IMR-90 (cell line): ENCODE data around the gene WWP2. TPM values are rescaled to one million over a fixed set of nuclear protein-coding genes. Genes with fewer than 3 reads are reported as not detected.

Source experiments
- ATAC-seq: fragments of 200-7000 bp; cut with Tn5 transposase; 2 replicates; pipeline ENCODE4 v1.9.1; 2020; ENCODE audit warnings: low read depth, mild to moderate bottlenecking, moderate library complexity
- BruUV-seq: library from RNA; stranded (reverse); fragments of 400-500 nt; replicated peaks from 2 replicates; lab custom pipeline; 2021; lab: Mats Ljungman, UMichigan
- CTCF ChIA-PET: fragments of 300-600 bp; formaldehyde crosslinking; extraction: SDS; loops from one replicate; lab custom pipeline; 2021; ENCODE audit warnings: antibody characterized with exemption; lab: Yijun Ruan, JAX
- POLR2A ChIA-PET: fragments of 300-600 bp; sonication (Branson Sonifier 250); formaldehyde crosslinking; loops from one replicate; lab custom pipeline; 2022; ENCODE audit warnings: antibody characterized with exemption; ENCODE audit not compliant: unreplicated experiment; lab: Charles Lee
- DNase-seq: peaks from one replicate; pipeline ENCODE4 v3.0.0; 2013
- H2AFZ ChIP-seq: replicated peaks from 2 replicates; pipeline ENCODE3; 2013; ENCODE audit warnings: low read length, mild to moderate bottlenecking; ENCODE audit not compliant: poor library complexity
- H2AK5ac ChIP-seq: 2 replicates; pipeline ENCODE4 v1.6.1; 2013; ENCODE audit warnings: low read depth, low read length, inconsistent platforms
- H2AK9ac ChIP-seq: replicated peaks from 2 replicates; pipeline ENCODE3; 2013; ENCODE audit warnings: mild to moderate bottlenecking, low read depth, low read length, moderate library complexity; ENCODE audit not compliant: poor library complexity
- H2BK120ac ChIP-seq: 2 replicates; pipeline ENCODE4 v1.6.1; 2013; ENCODE audit warnings: low read depth, low read length, inconsistent platforms
- H2BK15ac ChIP-seq: 3 replicates; pipeline ENCODE4 v1.6.1; 2013; ENCODE audit warnings: low read depth, low read length, inconsistent platforms
- H2BK20ac ChIP-seq: 2 replicates; pipeline ENCODE4 v1.6.1; 2013; ENCODE audit warnings: low read depth, mild to moderate bottlenecking, inconsistent platforms, low read length, moderate library complexity
- H2BK5ac ChIP-seq: 2 replicates; pipeline ENCODE4 v1.6.1; 2013; ENCODE audit warnings: mild to moderate bottlenecking, low read depth, low read length, inconsistent platforms; ENCODE audit not compliant: poor library complexity, severe bottlenecking
- H3K14ac ChIP-seq: replicated peaks from 2 replicates; pipeline ENCODE4 v1.6.1; 2013; ENCODE audit warnings: low read depth, low read length, inconsistent platforms
- H3K18ac ChIP-seq: 2 replicates; pipeline ENCODE4 v1.6.1; 2013; ENCODE audit warnings: low read depth, low read length, control low read depth
- H3K23ac ChIP-seq: 2 replicates; pipeline ENCODE4 v1.6.1; 2013; ENCODE audit warnings: low read depth, low read length, inconsistent platforms
- H3K27ac ChIP-seq: 2 replicates; pipeline ENCODE4 v1.5.1; 2013; ENCODE audit warnings: mild to moderate bottlenecking, control low read depth, low read length; ENCODE audit not compliant: insufficient read depth
- H3K27me3 ChIP-seq: 2 replicates; pipeline ENCODE4 v1.6.1; 2013; ENCODE audit warnings: low read length; ENCODE audit not compliant: control insufficient read depth, insufficient read depth
- H3K36me3 ChIP-seq: 2 replicates; pipeline ENCODE4 v1.6.1; 2013; ENCODE audit warnings: low read length, mixed read lengths; ENCODE audit not compliant: control insufficient read depth, insufficient read depth
- H3K4ac ChIP-seq: 2 replicates; pipeline ENCODE4 v1.6.1; 2013; ENCODE audit warnings: low read depth, low read length, inconsistent platforms
- H3K4me1 ChIP-seq: 2 replicates; pipeline ENCODE4 v1.6.1; 2013; ENCODE audit warnings: low read length, mixed read lengths; ENCODE audit not compliant: control insufficient read depth, insufficient read depth
- H3K4me2 ChIP-seq: 2 replicates; pipeline ENCODE4 v1.6.1; 2013; ENCODE audit warnings: low read depth, mild to moderate bottlenecking, control low read depth, low read length, moderate library complexity
- H3K4me3 ChIP-seq: 2 replicates; pipeline ENCODE4 v1.5.1; 2013; ENCODE audit warnings: low read depth, mild to moderate bottlenecking, control low read depth, low read length, moderate library complexity; ENCODE audit not compliant: insufficient read depth
- H3K56ac ChIP-seq: 2 replicates; pipeline ENCODE4 v1.6.1; 2013; ENCODE audit warnings: low read length, inconsistent platforms; ENCODE audit not compliant: insufficient read depth; ENCODE audit errors: extremely low read depth
- H3K79me1 ChIP-seq, 2 experiments: 2 replicates each; pipeline ENCODE4 v1.6.1; 2013; ENCODE audit warnings: low read length in 2 of 2, inconsistent platforms in 1 of 2, low read depth in 1 of 2
- H3K9ac ChIP-seq: 2 replicates; pipeline ENCODE4 v1.6.1; 2013; ENCODE audit warnings: low read depth, low read length, control low read depth
- H3K9me1 ChIP-seq: 2 replicates; pipeline ENCODE4 v1.6.1; 2013; ENCODE audit warnings: low read length, inconsistent platforms; ENCODE audit not compliant: insufficient read depth
- H3K9me3 ChIP-seq: 2 replicates; pipeline ENCODE4 v1.6.1; 2013; ENCODE audit warnings: low read length; ENCODE audit not compliant: control insufficient read depth, insufficient read depth
- H4K20me1 ChIP-seq: 2 replicates; pipeline ENCODE4 v1.6.1; 2013; ENCODE audit warnings: low read length, inconsistent platforms; ENCODE audit not compliant: insufficient read depth
- H4K5ac ChIP-seq: 2 replicates; pipeline ENCODE4 v1.6.1; 2013; ENCODE audit warnings: mild to moderate bottlenecking, low read depth, low read length, control low read depth
- H4K8ac ChIP-seq, 2 experiments: 2 replicates each; pipeline ENCODE4 v1.6.1; 2013; ENCODE audit warnings: low read depth in 2 of 2, low read length in 2 of 2, control low read depth in 1 of 2, inconsistent platforms in 1 of 2
- H4K91ac ChIP-seq: 2 replicates; pipeline ENCODE4 v1.6.1; 2013; ENCODE audit warnings: low read depth, low read length, inconsistent platforms; ENCODE audit not compliant: insufficient read depth
- MAFK ChIP-seq: IDR thresholded peaks from 2 replicates; pipeline ENCODE4 v1.6.1; 2012; ENCODE audit warnings: low read depth, low read length, improper control_type of control experiment
- NFE2L2 ChIP-seq: fragments of 150-350 bp; IDR thresholded peaks from 2 replicates; pipeline ENCODE4 v1.6.1; 2016; ENCODE audit warnings: low read depth, mild to moderate bottlenecking, low read length
- WGBS, 2 experiments: methylation state at CpG; one replicate each; pipeline versions ENCODE4 v1.1.5 to v1.1.7; 2013; ENCODE audit warnings: missing lambda C conversion rate in 2 of 2; ENCODE audit not compliant: insufficient read length in 1 of 2; ENCODE audit errors: extremely low coverage in 2 of 2; 5-methylcytosine and 5-hydroxymethylcytosine counted together
- dilution Hi-C: fragments of 300-500 bp; cut with HindIII; formaldehyde crosslinking; loops from one replicate; pipeline ENCODE4 v1.14.3; 2018; ENCODE audit warnings: low sequenced_read_pairs; ENCODE audit not compliant: unreplicated experiment
- in situ Hi-C: fragments of 300-500 bp; cut with MboI; formaldehyde crosslinking; loops from 3 replicates; pipeline ENCODE4 v1.14.3; 2019; ENCODE audit warnings: low sequenced_read_pairs, inconsistent platforms, mixed read lengths
- intact Hi-C: fragments of 100-400 bp; cut with micrococcal nuclease; formaldehyde crosslinking; loops from 2 replicates; pipeline ENCODE4 v1.10.0; 2022
- polyA plus RNA-seq, 3 experiments: library from polyadenylated mRNA; depleted of rRNA; stranded (reverse); fragments of >200 nt; gene quantifications; 2 replicates each; pipeline ENCODE4 v1.2.3, GENCODE V29; 2012; ENCODE audit warnings: low replicate concordance in 1 of 3
- total RNA-seq: library from RNA; depleted of rRNA; stranded (reverse); fragments of >200 nt; gene quantifications from 2 replicates; pipeline ENCODE4 v1.2.3, GENCODE V29; 2012
- TF ChIP-seq, protein P1 (sequence below): fragments of 150-350 bp; IDR thresholded peaks from 2 replicates; pipeline ENCODE4 v1.6.1; 2017; ENCODE audit warnings: mild to moderate bottlenecking, antibody characterized with exemption, low read length, low read depth

Gene WWP2
- total and polyA plus RNA-seq, 2 of the 4 experiments (the other 2 are of a cell fraction), result 12.7 to 13.7 TPM

DNA sequence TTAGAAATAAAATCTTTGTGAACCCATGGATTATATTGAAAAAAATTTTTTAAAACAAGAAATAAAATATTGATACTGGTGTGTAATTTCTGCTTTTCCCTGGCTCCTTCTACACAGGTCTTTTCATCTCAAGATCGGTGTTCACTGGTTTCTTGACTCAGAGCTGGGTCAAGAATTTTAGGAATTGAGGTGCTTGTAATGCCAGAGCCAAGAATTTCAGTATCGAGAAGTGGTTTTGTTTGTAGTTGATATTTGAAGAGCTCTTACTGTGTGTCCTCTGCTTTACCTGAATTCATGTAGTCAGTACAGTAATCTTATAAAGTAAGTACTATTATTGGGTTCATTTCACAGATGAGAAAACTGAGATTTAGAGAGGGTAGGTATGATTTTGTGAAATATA is 7.3 kb downstream of the WWP2 start:
- no peak overlapping the region for H3K4me2 ChIP-seq
- H3K36me3 ChIP-seq, result no peaks in the 10 kb centered on the region
- ChIA-PET CTCF (interaction anchor here (0.6 kb wide), 1 partner anchor 93 kb away, joined by 4 read pairs; no protein-coding TSS in a partner anchor), POLR2A (no interaction called here)
- H3K27me3 ChIP-seq, result no peaks in the 10 kb centered on the region
- BruUV-seq, result no TSS peak
- no CpG with 5 or more reads among the region's 2 CpGs for WGBS, 2 experiments
- no peaks in the 10 kb centered on the region for H3K9me3 ChIP-seq
- H4K8ac ChIP-seq, result no peak overlapping the region
- intact Hi-C loops, result no loop called here
- no peak for ATAC-seq
- no peak overlapping the region for H3K23ac ChIP-seq
- peaks cover 2% of the 10 kb centered on the region; the same call in 1 of the 2 replicates for H3K4me1 ChIP-seq
- peaks cover 4% of the 10 kb centered on the region; the same call in 1 of the 2 replicates for H4K20me1 ChIP-seq
- H2AK9ac ChIP-seq, result no peak overlapping the region
- no peak overlapping the region for H2BK5ac ChIP-seq
- H2BK15ac ChIP-seq, result no peak overlapping the region
- H3K56ac ChIP-seq, result no peak overlapping the region
- no peak overlapping the region for H2AFZ ChIP-seq
- in situ Hi-C loops, result no loop called here
- no peak overlapping the region for H2AK5ac ChIP-seq
- H3K79me1 ChIP-seq, result peaks cover 51 to 56% of the 10 kb centered on the region in 2 experiments
- TF ChIP-seq MAFK (no peak), NFE2L2 (no peak)
- TF ChIP-seq, protein P1, sequence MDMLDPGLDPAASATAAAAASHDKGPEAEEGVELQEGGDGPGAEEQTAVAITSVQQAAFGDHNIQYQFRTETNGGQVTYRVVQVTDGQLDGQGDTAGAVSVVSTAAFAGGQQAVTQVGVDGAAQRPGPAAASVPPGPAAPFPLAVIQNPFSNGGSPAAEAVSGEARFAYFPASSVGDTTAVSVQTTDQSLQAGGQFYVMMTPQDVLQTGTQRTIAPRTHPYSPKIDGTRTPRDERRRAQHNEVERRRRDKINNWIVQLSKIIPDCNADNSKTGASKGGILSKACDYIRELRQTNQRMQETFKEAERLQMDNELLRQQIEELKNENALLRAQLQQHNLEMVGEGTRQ, result no peak
- H2BK20ac ChIP-seq, result no peak overlapping the region
- DNase-seq, result no peak
- H3K9ac ChIP-seq, result no peak overlapping the region
- no peak overlapping the region for H3K27ac ChIP-seq
- no peak overlapping the region for H4K91ac ChIP-seq
- H3K9me1 ChIP-seq, result peaks cover 3% of the 10 kb centered on the region; the same call in 1 of the 2 replicates
- H4K5ac ChIP-seq, result no peak overlapping the region
- no peak overlapping the region for H2BK120ac ChIP-seq
- dilution Hi-C loops, result no loop called here
- H3K14ac ChIP-seq, result no peak overlapping the region
- H3K18ac ChIP-seq, result no peak overlapping the region
- no peak overlapping the region for H3K4me3 ChIP-seq
- H3K4ac ChIP-seq, result no peak overlapping the region
